ENCODE data around the gene NGDN. TPM values are rescaled to one million over a fixed set of nuclear protein-coding genes. Genes with fewer than 3 reads are reported as not detected.

Gene NGDN
- total and polyA plus RNA-seq, 4 donors = 18.2 to 26.9 (median 22.9) TPM

GRCh38 chr14:23444314-23444713, 25.2 kb upstream of the NGDN start:
- H3K9ac ChIP-seq (ENCODE audit: low read depth in 1 of 2, low read length in 2 of 2) = no peak overlapping the region
- no peak overlapping the region for H3K27ac ChIP-seq (ENCODE audit: low read depth in 1 of 2, low read length in 2 of 2)
- no peaks in the 10 kb centered on the region for H3K4me1 ChIP-seq (ENCODE audit: control insufficient read depth in 4 of 4, insufficient read depth in 4 of 4, low read length in 3 of 4)
- no peaks in the 10 kb centered on the region for H3K27me3 ChIP-seq (ENCODE audit: control insufficient read depth in 4 of 4, insufficient read depth in 4 of 4, low read length in 3 of 4)
- no peaks in the 10 kb centered on the region for H3K9me3 ChIP-seq (ENCODE audit: control insufficient read depth in 4 of 4, low read length in 3 of 4)
- 56% methylated on average over 1 of the region's 1 CpG for WGBS
- no peak for DNase-seq (ENCODE audit: low spot score)
- H3K36me3 ChIP-seq (ENCODE audit: control insufficient read depth in 4 of 4, insufficient read depth in 3 of 4, low read depth in 1 of 4, low read length in 3 of 4) = no peaks in the 10 kb centered on the region
- no peak for TF ChIP-seq EGR1 (IDR thresholded peaks at IDR 0.05; ENCODE audit: low read depth in 2 of 2)
- TF ChIP-seq HNF4G (IDR thresholded peaks at IDR 0.05) = no peak
- no peak for TF ChIP-seq HNF4A (conservative IDR thresholded peaks at IDR 0.05)
- TF ChIP-seq CTCF (IDR thresholded peaks at IDR 0.05; ENCODE audit: low read depth, low read length, missing input control) = no peak
- TF ChIP-seq REST (IDR thresholded peaks at IDR 0.05) = no peak
- TF ChIP-seq RAD21 (IDR thresholded peaks at IDR 0.05) = no peak
- TF ChIP-seq FOXA1 (IDR thresholded peaks at IDR 0.05) = no peak
- no peak for TF ChIP-seq MAX (IDR thresholded peaks at IDR 0.05)
- no peak for TF ChIP-seq RXRA (IDR thresholded peaks at IDR 0.05)
- no peak for TF ChIP-seq JUND (IDR thresholded peaks at IDR 0.05)
- no peak overlapping the region for H3K4me3 ChIP-seq (ENCODE audit: low read depth in 1 of 3, low read length in 3 of 3)

- H3K4me1 ChIP-seq (ENCODE audit: control insufficient read depth in 4 of 4, insufficient read depth in 4 of 4, low read length in 3 of 4) = no peaks in the 10 kb centered on the region
- H3K36me3 ChIP-seq (ENCODE audit: control insufficient read depth in 4 of 4, insufficient read depth in 3 of 4, low read depth in 1 of 4, low read length in 3 of 4) = no peaks in the 10 kb centered on the region
- WGBS = 68% methylated on average over 4 of the region's 4 CpGs
- H3K9ac ChIP-seq (ENCODE audit: low read depth in 1 of 2, low read length in 2 of 2) = no peak overlapping the region
- H3K27ac ChIP-seq (ENCODE audit: low read depth in 1 of 2, low read length in 2 of 2) = no peak overlapping the region
- DNase-seq (ENCODE audit: low spot score) = no peak
- TF ChIP-seq YY1 (IDR thresholded peaks at IDR 0.05) (no peak), SP1 (IDR thresholded peaks at IDR 0.05) (no peak), MAX (IDR thresholded peaks at IDR 0.05) (no peak), REST (IDR thresholded peaks at IDR 0.05) (no peak), ZBTB33 (IDR thresholded peaks at IDR 0.05) (no peak), CTCF (IDR thresholded peaks at IDR 0.05; ENCODE audit: low read depth, low read length, missing input control) (no peak), RAD21 (IDR thresholded peaks at IDR 0.05) (no peak), NR2F2 (IDR thresholded peaks at IDR 0.05) (no peak), RXRA (IDR thresholded peaks at IDR 0.05) (no peak), TAF1 (conservative IDR thresholded peaks at IDR 0.05) (no peak)
- H3K9me3 ChIP-seq (ENCODE audit: control insufficient read depth in 4 of 4, low read length in 3 of 4) = no peaks in the 10 kb centered on the region
- H3K27me3 ChIP-seq (ENCODE audit: control insufficient read depth in 4 of 4, insufficient read depth in 4 of 4, low read length in 3 of 4) = no peaks in the 10 kb centered on the region
- H3K4me3 ChIP-seq (ENCODE audit: low read depth in 1 of 3, low read length in 3 of 3) = no peak overlapping the region
These were observed 23.7 kb upstream of the NGDN start for GRCh38 chr14:23445773-23446172.

Data from liver (tissue), 9 donors.